Panc1 (cell line): ENCODE data around the gene TMED4. TPM values are rescaled to one million over a fixed set of nuclear protein-coding genes. Genes with fewer than 3 reads are reported as not detected.

Experiments used
- ATAC-seq: fragments of 200-7000 bp; cut with Tn5 transposase; 2 replicates; pipeline ENCODE4 v1.9.1; 2020; ENCODE audit warnings: mild to moderate bottlenecking, moderate library complexity
- BruUV-seq: library from RNA; stranded (reverse); fragments of 400-500 nt; replicated peaks from 2 replicates; lab custom pipeline; 2021; lab: Mats Ljungman, UMichigan
- CTCF ChIA-PET: fragments of 300-600 bp; sonication (Branson Sonifier 250); formaldehyde crosslinking; loops from one replicate; lab custom pipeline; 2022; ENCODE audit warnings: antibody characterized with exemption; lab: Charles Lee
- POLR2A ChIA-PET: fragments of 300-600 bp; sonication (Branson Sonifier 250); formaldehyde crosslinking; loops from one replicate; lab custom pipeline; 2022; ENCODE audit warnings: antibody characterized with exemption; lab: Charles Lee
- DNase-seq: peaks from one replicate; pipeline ENCODE4 v3.0.0-alpha.2; 2010; ENCODE audit warnings: low read depth, low spot score
- H3K27ac ChIP-seq: 2 replicates; pipeline ENCODE4 v1.5.1; 2011; ENCODE audit warnings: mild to moderate bottlenecking, low read length, inconsistent platforms
- H3K27me3 ChIP-seq: fragments of 200-500 bp; sonication (Bioruptor generic); 2 replicates; pipeline ENCODE4 v1.6.0; 2014; ENCODE audit warnings: low read length, inconsistent platforms; ENCODE audit not compliant: control insufficient read depth, insufficient read depth
- H3K36me3 ChIP-seq: fragments of 200-500 bp; sonication (Bioruptor generic); 2 replicates; pipeline ENCODE4 v1.5.1; 2014; ENCODE audit warnings: inconsistent platforms, mild to moderate bottlenecking, low read length, moderate library complexity; ENCODE audit not compliant: control insufficient read depth, insufficient read depth
- H3K4me1 ChIP-seq: 2 replicates; pipeline ENCODE4 v1.5.1; 2011; ENCODE audit warnings: inconsistent platforms, mild to moderate bottlenecking, low read length, moderate library complexity; ENCODE audit not compliant: control insufficient read depth, insufficient read depth
- H3K4me3 ChIP-seq, 2 experiments: 2 replicates each; pipeline ENCODE4 v1.5.1; 2011 to 2012; ENCODE audit warnings: low read depth in 2 of 2, low read length in 2 of 2, mild to moderate bottlenecking in 2 of 2, inconsistent platforms in 1 of 2, moderate library complexity in 1 of 2
- H3K9me3 ChIP-seq: fragments of 200-500 bp; sonication (Bioruptor generic); 2 replicates; pipeline ENCODE4 v1.5.1; 2014; ENCODE audit warnings: low read depth, mild to moderate bottlenecking, inconsistent platforms, low read length, moderate library complexity; ENCODE audit not compliant: control insufficient read depth, insufficient read depth
- POLR2AphosphoS5 ChIP-seq: IDR thresholded peaks from 2 replicates; pipeline ENCODE4 v1.6.1; 2012; ENCODE audit warnings: mild to moderate bottlenecking, low read depth, low read length, moderate library complexity
- SIN3A ChIP-seq: IDR thresholded peaks from 2 replicates; pipeline ENCODE4 v1.6.1; 2012; ENCODE audit warnings: low read depth, mild to moderate bottlenecking, low read length, moderate library complexity, borderline replicate concordance; ENCODE audit not compliant: insufficient read depth
- TCF7L2 ChIP-seq: IDR thresholded peaks from 2 replicates; pipeline ENCODE4 v1.6.1; 2011; ENCODE audit warnings: mild to moderate bottlenecking, low read depth, low read length, inconsistent platforms
- in situ Hi-C: cut with HindIII; loops from 2 replicates; pipeline ENCODE4 v1.10.0; 2016; ENCODE audit warnings: low sequenced_read_pairs, low pct_unique_long_range_greater_than_20kb
- intact Hi-C: fragments of 100-400 bp; cut with micrococcal nuclease; formaldehyde crosslinking; loops from one replicate; pipeline ENCODE4 v1.10.0; 2022; ENCODE audit not compliant: unreplicated experiment
- total RNA-seq: library from RNA; stranded (reverse); gene quantifications from one replicate; pipeline ENCODE4 v1.2.1, GENCODE V29; 2021; ENCODE audit not compliant: unreplicated experiment
- TF ChIP-seq, protein P1 (sequence below): fragments of 450-650 bp; IDR thresholded peaks from 2 replicates; pipeline ENCODE4 v1.5.1; 2017; ENCODE audit warnings: mild to moderate bottlenecking
- TF ChIP-seq, protein P2 (sequence below), 2 experiments: IDR thresholded peaks; 2 replicates each; pipeline ENCODE4 v1.6.1; 2011 to 2012; ENCODE audit warnings: low read depth in 2 of 2, control low read depth in 1 of 2, low read length in 1 of 2, mild to moderate bottlenecking in 1 of 2, moderate library complexity in 1 of 2; ENCODE audit not compliant: insufficient read depth in 1 of 2

The TMED4 gene
- total RNA-seq, 1 experiment from 2014 or later = 123 TPM

- H3K4me1 ChIP-seq = no peaks in the 10 kb centered on the region
- DNase-seq = no peak
- no peaks in the 10 kb centered on the region for H3K36me3 ChIP-seq
- TF ChIP-seq, protein P1, sequence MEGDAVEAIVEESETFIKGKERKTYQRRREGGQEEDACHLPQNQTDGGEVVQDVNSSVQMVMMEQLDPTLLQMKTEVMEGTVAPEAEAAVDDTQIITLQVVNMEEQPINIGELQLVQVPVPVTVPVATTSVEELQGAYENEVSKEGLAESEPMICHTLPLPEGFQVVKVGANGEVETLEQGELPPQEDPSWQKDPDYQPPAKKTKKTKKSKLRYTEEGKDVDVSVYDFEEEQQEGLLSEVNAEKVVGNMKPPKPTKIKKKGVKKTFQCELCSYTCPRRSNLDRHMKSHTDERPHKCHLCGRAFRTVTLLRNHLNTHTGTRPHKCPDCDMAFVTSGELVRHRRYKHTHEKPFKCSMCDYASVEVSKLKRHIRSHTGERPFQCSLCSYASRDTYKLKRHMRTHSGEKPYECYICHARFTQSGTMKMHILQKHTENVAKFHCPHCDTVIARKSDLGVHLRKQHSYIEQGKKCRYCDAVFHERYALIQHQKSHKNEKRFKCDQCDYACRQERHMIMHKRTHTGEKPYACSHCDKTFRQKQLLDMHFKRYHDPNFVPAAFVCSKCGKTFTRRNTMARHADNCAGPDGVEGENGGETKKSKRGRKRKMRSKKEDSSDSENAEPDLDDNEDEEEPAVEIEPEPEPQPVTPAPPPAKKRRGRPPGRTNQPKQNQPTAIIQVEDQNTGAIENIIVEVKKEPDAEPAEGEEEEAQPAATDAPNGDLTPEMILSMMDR = no peak
- TF ChIP-seq POLR2AphosphoS5 = no peak
- TF ChIP-seq, protein P2, sequence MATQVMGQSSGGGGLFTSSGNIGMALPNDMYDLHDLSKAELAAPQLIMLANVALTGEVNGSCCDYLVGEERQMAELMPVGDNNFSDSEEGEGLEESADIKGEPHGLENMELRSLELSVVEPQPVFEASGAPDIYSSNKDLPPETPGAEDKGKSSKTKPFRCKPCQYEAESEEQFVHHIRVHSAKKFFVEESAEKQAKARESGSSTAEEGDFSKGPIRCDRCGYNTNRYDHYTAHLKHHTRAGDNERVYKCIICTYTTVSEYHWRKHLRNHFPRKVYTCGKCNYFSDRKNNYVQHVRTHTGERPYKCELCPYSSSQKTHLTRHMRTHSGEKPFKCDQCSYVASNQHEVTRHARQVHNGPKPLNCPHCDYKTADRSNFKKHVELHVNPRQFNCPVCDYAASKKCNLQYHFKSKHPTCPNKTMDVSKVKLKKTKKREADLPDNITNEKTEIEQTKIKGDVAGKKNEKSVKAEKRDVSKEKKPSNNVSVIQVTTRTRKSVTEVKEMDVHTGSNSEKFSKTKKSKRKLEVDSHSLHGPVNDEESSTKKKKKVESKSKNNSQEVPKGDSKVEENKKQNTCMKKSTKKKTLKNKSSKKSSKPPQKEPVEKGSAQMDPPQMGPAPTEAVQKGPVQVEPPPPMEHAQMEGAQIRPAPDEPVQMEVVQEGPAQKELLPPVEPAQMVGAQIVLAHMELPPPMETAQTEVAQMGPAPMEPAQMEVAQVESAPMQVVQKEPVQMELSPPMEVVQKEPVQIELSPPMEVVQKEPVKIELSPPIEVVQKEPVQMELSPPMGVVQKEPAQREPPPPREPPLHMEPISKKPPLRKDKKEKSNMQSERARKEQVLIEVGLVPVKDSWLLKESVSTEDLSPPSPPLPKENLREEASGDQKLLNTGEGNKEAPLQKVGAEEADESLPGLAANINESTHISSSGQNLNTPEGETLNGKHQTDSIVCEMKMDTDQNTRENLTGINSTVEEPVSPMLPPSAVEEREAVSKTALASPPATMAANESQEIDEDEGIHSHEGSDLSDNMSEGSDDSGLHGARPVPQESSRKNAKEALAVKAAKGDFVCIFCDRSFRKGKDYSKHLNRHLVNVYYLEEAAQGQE (IDR thresholded peaks at IDR 0.05; ENCODE audit: insufficient read depth in 1 of 2, low read depth in 2 of 2, low read length in 1 of 2) = no peak
- TF ChIP-seq SIN3A = no peak
- no peak for TF ChIP-seq TCF7L2
- no peak overlapping the region for H3K27ac ChIP-seq
- in situ Hi-C loops = no loop called here
- no peak overlapping the region for H3K4me3 ChIP-seq
- intact Hi-C loops = no loop called here
- no TSS peak for BruUV-seq
- ATAC-seq = no peak
- no peaks in the 10 kb centered on the region for H3K9me3 ChIP-seq
- POLR2A ChIA-PET = interaction anchor here (0.7 kb wide), 1 partner anchor 16 kb away, joined by 5 read pairs; no protein-coding TSS in a partner anchor
- no peaks in the 10 kb centered on the region for H3K27me3 ChIP-seq
- CTCF ChIA-PET = interaction anchor here (0.5 to 0.7 kb wide), 3 partner anchors 8 to 31 kb away, joined by 3 to 6 read pairs (median 3); no protein-coding TSS in a partner anchor
Observed at GRCh38 chr7:44535348-44536064, 46.5 kb downstream of the TMED4 start.

DNA sequence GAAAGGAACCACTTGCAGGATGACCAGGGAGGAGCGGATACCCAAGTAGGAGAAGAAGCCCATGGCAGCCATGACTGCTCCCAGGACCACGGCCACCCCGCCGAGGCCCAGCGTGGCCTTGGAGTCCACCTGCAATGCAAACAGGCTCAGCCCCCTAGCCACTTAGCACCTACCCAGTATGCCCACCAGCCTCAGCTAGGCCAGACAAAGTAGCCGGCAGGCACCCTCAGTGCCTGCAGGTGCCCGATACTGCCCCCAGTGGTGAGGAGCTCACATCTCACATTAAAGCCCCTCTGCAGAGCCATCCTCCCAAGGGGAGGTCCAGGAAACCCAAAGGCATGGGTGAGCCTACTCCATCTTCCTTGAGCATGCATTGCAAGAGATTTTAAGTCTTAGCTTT is 47.5 kb downstream of the TMED4 start:
- BruUV-seq = no TSS peak
- no peaks in the 10 kb centered on the region for H3K36me3 ChIP-seq
- H3K4me3 ChIP-seq = no peak overlapping the region
- H3K4me1 ChIP-seq = no peaks in the 10 kb centered on the region
- POLR2A ChIA-PET = no interaction called here
- no peaks in the 10 kb centered on the region for H3K27me3 ChIP-seq
- no peak for TF ChIP-seq POLR2AphosphoS5
- peak; percentile 64; the same call in 1 of the 2 replicates for ATAC-seq
- in situ Hi-C loops (no loop called here), intact Hi-C loops (no loop called here)
- no peak overlapping the region for H3K27ac ChIP-seq
- CTCF ChIA-PET = interaction anchor here (0.5 to 1.0 kb wide), 5 partner anchors 12 to 465 kb away, joined by 3 to 20 read pairs (median 4); no protein-coding TSS in a partner anchor
- no peaks in the 10 kb centered on the region for H3K9me3 ChIP-seq
- peak; percentile 18 for DNase-seq

DNA sequence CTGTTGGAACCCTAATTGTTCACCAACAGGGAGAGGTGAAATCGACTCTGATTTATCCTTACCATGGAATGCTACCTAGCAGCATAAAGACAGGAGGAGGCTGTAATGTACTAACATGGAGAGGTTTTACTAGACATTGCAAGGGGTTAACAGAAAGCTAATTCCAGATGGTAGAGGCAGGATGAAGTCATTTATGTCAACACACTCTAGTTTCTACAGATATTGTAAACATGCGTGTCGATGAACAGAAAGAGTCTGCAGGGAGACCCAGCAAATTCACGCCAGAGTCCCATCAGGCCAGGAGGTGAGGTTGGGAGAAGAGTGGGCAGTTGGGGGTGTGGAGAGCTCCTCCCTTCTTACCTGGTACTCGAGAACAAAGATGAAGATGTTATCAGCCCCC is 47.9 kb downstream of the TMED4 start:
- Histone ChIP-seq H3K4me1 (no peaks in the 10 kb centered on the region), H3K36me3 (no peaks in the 10 kb centered on the region), H3K4me3 (no peak overlapping the region), H3K9me3 (no peaks in the 10 kb centered on the region), H3K27ac (no peak overlapping the region), H3K27me3 (no peaks in the 10 kb centered on the region)
- CTCF ChIA-PET = interaction anchor here (0.5 to 1.0 kb wide), 3 partner anchors 22 to 465 kb away, joined by 3 to 4 read pairs (median 4); no protein-coding TSS in a partner anchor
- POLR2A ChIA-PET = no interaction called here
- TF ChIP-seq, protein P2 (IDR thresholded peaks at IDR 0.05; ENCODE audit: insufficient read depth in 1 of 2, low read depth in 2 of 2, low read length in 1 of 2) = no peak
- no peak for TF ChIP-seq POLR2AphosphoS5
- TF ChIP-seq SIN3A = no peak
- no peak for TF ChIP-seq TCF7L2
- TF ChIP-seq, protein P1 = no peak
- intact Hi-C loops (no loop called here), in situ Hi-C loops (no loop called here)
- ATAC-seq (no peak), DNase-seq (no peak)
- no TSS peak for BruUV-seq
